Colonic mucosa (tissue), 4 donors: ENCODE measurements around the gene SAFB. TPM values are rescaled to one million over a fixed set of nuclear protein-coding genes. Genes with fewer than 3 reads are reported as not detected.

ENCODE experiments used
- DNase-seq: peaks from one replicate; pipeline ENCODE4 v3.0.0-alpha.2; 2020
- H3K27ac ChIP-seq: fragments of 200-600 bp; one replicate; pipeline ENCODE4 v1.8.0; 2021
- H3K27me3 ChIP-seq: fragments of 200-600 bp; one replicate; pipeline ENCODE4 v1.8.0; 2021
- H3K36me3 ChIP-seq: fragments of 200-600 bp; one replicate; pipeline ENCODE4 v1.8.0; 2021
- H3K4me1 ChIP-seq: fragments of 200-600 bp; one replicate; pipeline ENCODE4 v1.8.0; 2021; ENCODE audit warnings: mild to moderate bottlenecking
- H3K4me3 ChIP-seq: fragments of 200-600 bp; one replicate; pipeline ENCODE4 v1.8.0; 2021
- H3K9ac ChIP-seq, 2 donors: one replicate each; pipeline ENCODE4 v1.7.0; 2013; ENCODE audit warnings: control low read depth in 2 of 2, low read depth in 2 of 2, low read length in 2 of 2
- H3K9me3 ChIP-seq: fragments of 200-600 bp; one replicate; pipeline ENCODE4 v1.8.0; 2021
- CTCF ChIP-seq: fragments of 200-600 bp; IDR thresholded peaks from one replicate; pipeline ENCODE4 v1.8.0; 2022; ENCODE audit warnings: antibody characterized with exemption, mild to moderate bottlenecking
- intact Hi-C: fragments of 100-400 bp; cut with DNase I; formaldehyde crosslinking; loops from one replicate; pipeline ENCODE4 v1.14.1; 2022
- total RNA-seq, 2 donors: library from RNA; stranded (reverse); fragmentation: NEBNext Ultra II Directional in 1 of 2; extraction: Animal tissue kit (Norgen Biotek cat#: 25700) in 1 of 2; gene quantifications; one replicate each; pipeline ENCODE4 v1.2.1, GENCODE V29; 2021
- donor health status: healthy.
- donor health status: DM: no; HTN: no; CAD: no.
- donor health status: DM: no; HTN: no; CAD: no.

The SAFB gene
- total RNA-seq, 2 donors from 2014 or later, result 56.1 to 120 TPM

DNA sequence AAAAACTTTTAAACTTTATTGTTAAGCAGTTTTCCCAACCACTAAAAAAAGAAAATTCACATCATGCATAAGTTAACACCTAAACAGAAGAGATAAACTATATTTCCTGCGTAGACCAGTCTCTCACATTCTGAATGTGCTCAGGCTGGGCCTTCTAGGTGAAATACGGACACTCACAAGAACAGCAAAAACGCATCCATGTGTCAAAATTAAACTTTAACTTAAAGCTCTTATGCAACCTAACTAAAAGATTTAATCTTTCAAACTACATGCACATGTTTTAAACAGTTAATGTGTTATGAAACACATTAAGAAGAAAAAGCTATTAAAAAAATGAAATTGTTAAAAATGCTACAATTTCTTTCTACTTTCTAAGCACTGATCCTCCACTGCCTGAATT lies 2.9 kb upstream of the SAFB start:
- no peak overlapping the region for H3K9ac ChIP-seq
- peaks cover 3% of the 10 kb centered on the region for H3K4me1 ChIP-seq
- no peak for TF ChIP-seq CTCF
- no peaks in the 10 kb centered on the region for H3K27me3 ChIP-seq
- H3K27ac ChIP-seq, result no peak overlapping the region
- no peak overlapping the region for H3K4me3 ChIP-seq
- no peaks in the 10 kb centered on the region for H3K9me3 ChIP-seq
- intact Hi-C loops, result no loop called here
- H3K36me3 ChIP-seq, result peaks cover 12% of the 10 kb centered on the region
- DNase-seq, result no peak

GRCh38 chr19:5621311-5621944 lies 1.5 kb upstream of the SAFB start:
- H3K36me3 ChIP-seq, result peaks cover 3% of the 10 kb centered on the region
- intact Hi-C loops, result no loop called here
- no peaks in the 10 kb centered on the region for H3K27me3 ChIP-seq
- TF ChIP-seq CTCF, result no peak
- no peaks in the 10 kb centered on the region for H3K9me3 ChIP-seq
- H3K4me3 ChIP-seq, result peak overlapping the region; percentile 89
- DNase-seq, result peak; percentile 27
- H3K27ac ChIP-seq, result peak overlapping the region; percentile 93
- peaks cover 3% of the 10 kb centered on the region for H3K4me1 ChIP-seq
- peak overlapping the region; percentile 94 to 98 for H3K9ac ChIP-seq

DNA sequence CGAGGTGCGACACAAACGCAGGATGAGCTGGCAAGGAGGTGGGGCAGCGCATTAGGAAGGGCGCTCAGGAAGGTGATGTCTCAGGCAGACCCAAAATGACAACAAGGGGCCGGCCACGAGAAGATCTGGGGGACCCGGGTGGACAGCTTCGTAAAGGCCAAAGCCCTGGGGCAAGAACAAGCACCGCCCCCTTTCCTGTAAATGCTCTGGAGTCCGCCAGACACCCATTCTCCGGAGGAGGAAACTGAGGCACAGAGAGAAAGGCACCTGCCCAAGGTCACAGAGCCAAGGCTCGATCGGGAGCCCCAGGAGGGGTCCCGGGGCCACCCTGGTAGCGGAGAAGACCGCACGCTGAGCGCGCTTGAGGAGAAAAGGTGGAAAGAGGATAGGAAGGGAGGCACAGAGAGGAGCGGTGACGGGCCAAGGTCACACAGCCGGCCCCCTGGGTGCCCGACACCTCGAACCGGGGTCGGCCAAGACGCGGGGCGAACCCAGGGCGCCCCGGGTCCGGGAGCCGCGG lies 878 bp upstream of the SAFB start:
- intact Hi-C loops, result no loop called here

GRCh38 chr19:5623397-5624017 lies 624 bp downstream of the SAFB start:
- H3K4me3 ChIP-seq, result peak overlapping the region; percentile 89
- peak; percentile 31 for DNase-seq
- H3K27ac ChIP-seq, result peak overlapping the region; percentile 93
- H3K4me1 ChIP-seq, result peaks cover 9% of the 10 kb centered on the region
- no peaks in the 10 kb centered on the region for H3K27me3 ChIP-seq
- H3K9ac ChIP-seq, result peak overlapping the region; percentile 93 to 98
- peaks cover 16% of the 10 kb centered on the region for H3K36me3 ChIP-seq
- H3K9me3 ChIP-seq, result no peaks in the 10 kb centered on the region
- intact Hi-C loops, result no loop called here
- TF ChIP-seq CTCF, result no peak

More for the DNA sequence above, 878 bp upstream of the SAFB start:
- Histone ChIP-seq H3K27me3 (no peaks in the 10 kb centered on the region), H3K4me1 (peaks cover 3% of the 10 kb centered on the region), H3K27ac (peak overlapping the region; percentile 93), H3K4me3 (peak overlapping the region; percentile 89), H3K9ac (peak overlapping the region; percentile 94 to 98), H3K36me3 (peaks cover 9% of the 10 kb centered on the region), H3K9me3 (no peaks in the 10 kb centered on the region)
- TF ChIP-seq CTCF, result no peak
- DNase-seq, result peak; percentile 56

- H3K27me3 ChIP-seq, result no peaks in the 10 kb centered on the region
- H3K4me1 ChIP-seq, result peaks cover 9% of the 10 kb centered on the region
- TF ChIP-seq CTCF, result no peak
- DNase-seq, result peak; percentile 58
- peak overlapping the region; percentile 93 to 98 for H3K9ac ChIP-seq
- peaks cover 20% of the 10 kb centered on the region for H3K36me3 ChIP-seq
- H3K27ac ChIP-seq, result peak overlapping the region; percentile 93
- H3K4me3 ChIP-seq, result peak overlapping the region; percentile 89
- no peaks in the 10 kb centered on the region for H3K9me3 ChIP-seq
- intact Hi-C loops, result no loop called here
These were observed 1.3 kb downstream of the SAFB start for GRCh38 chr19:5624018-5624663.
